Measurements from ENCODE around the gene FILIP1L. TPM values are rescaled to one million over a fixed set of nuclear protein-coding genes. Genes with fewer than 3 reads are reported as not detected.

FILIP1L gene
- total and polyA plus RNA-seq, 11 donors, result 18.2 to 120 (median 77.3) TPM

DNA sequence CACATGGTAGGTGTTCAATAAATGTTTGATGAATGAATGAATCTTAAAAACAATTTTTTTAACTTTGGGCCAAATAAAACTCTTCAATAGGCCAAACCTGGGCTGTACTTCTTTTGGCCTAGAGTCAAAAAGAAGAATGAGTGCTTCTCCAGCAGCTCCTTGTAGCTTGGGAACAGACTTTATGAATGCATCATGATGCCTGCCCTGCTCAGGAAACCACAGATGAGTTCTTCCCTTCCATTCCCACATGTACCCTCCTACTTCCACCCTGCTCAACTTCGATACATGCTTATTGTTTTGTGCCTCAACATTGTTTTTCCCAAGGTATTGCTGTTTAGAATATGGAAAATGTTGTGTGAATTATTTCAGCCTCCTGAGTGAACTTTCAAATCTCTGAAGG is 87.0 kb downstream of the FILIP1L start:
- ATAC-seq (no peak), DNase-seq (no peak)
- intact Hi-C loops (cut with DNase I), result no loop called here
- Histone ChIP-seq H3K9me3 (no peaks in the 10 kb centered on the region), H3K4me1 (peaks cover 0 to 40% (median 13%) of the 10 kb centered on the region in 12 donors), H3K27me3 (no peaks in the 10 kb centered on the region), H3K36me3 (no peaks in the 10 kb centered on the region), H3K4me3 (no peak overlapping the region), H3K27ac (no peak overlapping the region)
- no peak for TF ChIP-seq POLR2A (IDR thresholded peaks at IDR 0.05)
- TF ChIP-seq, protein P1, sequence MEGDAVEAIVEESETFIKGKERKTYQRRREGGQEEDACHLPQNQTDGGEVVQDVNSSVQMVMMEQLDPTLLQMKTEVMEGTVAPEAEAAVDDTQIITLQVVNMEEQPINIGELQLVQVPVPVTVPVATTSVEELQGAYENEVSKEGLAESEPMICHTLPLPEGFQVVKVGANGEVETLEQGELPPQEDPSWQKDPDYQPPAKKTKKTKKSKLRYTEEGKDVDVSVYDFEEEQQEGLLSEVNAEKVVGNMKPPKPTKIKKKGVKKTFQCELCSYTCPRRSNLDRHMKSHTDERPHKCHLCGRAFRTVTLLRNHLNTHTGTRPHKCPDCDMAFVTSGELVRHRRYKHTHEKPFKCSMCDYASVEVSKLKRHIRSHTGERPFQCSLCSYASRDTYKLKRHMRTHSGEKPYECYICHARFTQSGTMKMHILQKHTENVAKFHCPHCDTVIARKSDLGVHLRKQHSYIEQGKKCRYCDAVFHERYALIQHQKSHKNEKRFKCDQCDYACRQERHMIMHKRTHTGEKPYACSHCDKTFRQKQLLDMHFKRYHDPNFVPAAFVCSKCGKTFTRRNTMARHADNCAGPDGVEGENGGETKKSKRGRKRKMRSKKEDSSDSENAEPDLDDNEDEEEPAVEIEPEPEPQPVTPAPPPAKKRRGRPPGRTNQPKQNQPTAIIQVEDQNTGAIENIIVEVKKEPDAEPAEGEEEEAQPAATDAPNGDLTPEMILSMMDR (IDR thresholded peaks at IDR 0.05), result no peak
- WGBS, 4 donors, result 58 to 79% (median 66%) methylated on average over 1 of the region's 1 CpG

DNA sequence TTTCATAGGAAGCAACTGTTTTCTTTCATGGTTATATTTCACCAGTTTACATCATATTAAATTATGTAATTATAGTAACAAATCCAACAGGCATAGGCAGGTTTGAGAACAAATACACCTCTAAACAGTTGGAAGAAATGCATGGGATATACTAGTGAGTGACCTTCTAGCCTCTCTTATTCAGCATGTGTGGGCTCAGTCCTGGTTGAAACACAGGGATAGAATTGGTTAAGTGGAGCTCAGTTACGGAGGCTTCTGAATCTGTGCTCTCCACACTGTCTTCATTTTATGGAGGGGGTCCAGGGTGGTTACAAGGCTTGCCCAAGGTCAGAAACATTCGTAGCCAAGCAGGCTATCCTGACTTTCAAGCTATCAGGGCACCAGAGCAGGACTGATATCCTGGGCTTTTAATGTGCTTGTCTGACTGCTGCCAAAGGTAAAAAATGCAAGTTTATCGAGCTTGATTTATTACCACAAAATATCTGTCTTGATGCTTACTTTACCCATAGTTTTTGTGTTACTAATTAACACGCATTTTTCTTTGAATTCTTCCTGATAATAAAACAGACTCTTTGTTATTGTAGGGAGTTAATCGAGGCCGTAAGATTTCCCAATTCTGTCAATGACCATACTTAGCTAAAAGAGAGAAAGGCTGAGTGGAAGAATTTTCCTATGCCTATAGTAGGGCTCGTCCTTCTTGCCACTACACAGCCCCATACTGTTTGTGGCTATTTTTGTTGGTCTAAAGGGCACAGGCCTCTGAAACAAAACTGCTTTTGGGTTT is 89.6 kb downstream of the FILIP1L start:
- no peak for DNase-seq
- H3K27me3 ChIP-seq, result no peaks in the 10 kb centered on the region
- peaks cover 0 to 35% (median 14%) of the 10 kb centered on the region in 12 donors for H3K4me1 ChIP-seq
- no peak for TF ChIP-seq POLR2A (IDR thresholded peaks at IDR 0.05)
- TF ChIP-seq, protein P1 (IDR thresholded peaks at IDR 0.05), result no peak
- peak; percentile 58 to 75 (median 66) for ATAC-seq
- no peaks in the 10 kb centered on the region for H3K9me3 ChIP-seq
- H3K36me3 ChIP-seq, result no peaks in the 10 kb centered on the region
- H3K4me3 ChIP-seq, result no peak overlapping the region
- intact Hi-C loops (cut with DNase I), result no loop called here
- peak overlapping the region in 11 of 12 donors; percentile 1 to 72 (median 59) for H3K27ac ChIP-seq
- WGBS, 4 donors, result 59 to 69% (median 62%) methylated on average over 7 of the region's 7 CpGs

DNA sequence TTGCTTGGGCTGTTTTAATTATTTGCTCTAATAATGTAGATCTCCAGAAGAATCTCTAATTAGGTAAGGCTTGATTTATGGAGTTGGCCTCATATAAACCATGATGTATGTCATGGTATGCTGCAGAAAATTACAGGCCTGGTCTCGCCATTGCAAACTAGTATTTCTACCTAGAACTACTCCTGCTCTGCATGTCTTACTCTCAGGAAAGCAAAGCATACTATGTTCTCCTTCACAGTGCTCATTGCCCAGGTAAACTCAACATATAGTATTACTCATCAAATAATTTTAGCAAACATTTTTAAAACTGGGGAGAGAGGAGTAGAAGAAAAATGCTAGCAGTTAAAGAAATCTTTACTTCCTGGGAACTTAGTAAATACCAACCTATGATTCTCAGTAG is 90.7 kb downstream of the FILIP1L start:
- H3K4me3 ChIP-seq, result no peak overlapping the region
- peak overlapping the region in 4 of 12 donors; percentile 55 to 72 (median 60) for H3K27ac ChIP-seq
- intact Hi-C loops (cut with DNase I), result no loop called here
- ATAC-seq (no peak), DNase-seq (no peak)
- 90 to 100% (median 98%) methylated on average over 1 of the region's 1 CpG for WGBS, 4 donors
- H3K4me1 ChIP-seq, result peaks cover 0 to 35% (median 14%) of the 10 kb centered on the region in 12 donors
- H3K36me3 ChIP-seq, result no peaks in the 10 kb centered on the region
- H3K27me3 ChIP-seq, result no peaks in the 10 kb centered on the region
- no peaks in the 10 kb centered on the region for H3K9me3 ChIP-seq
- TF ChIP-seq POLR2A (IDR thresholded peaks at IDR 0.05), result no peak
- TF ChIP-seq, protein P1 (IDR thresholded peaks at IDR 0.05), result no peak

DNA sequence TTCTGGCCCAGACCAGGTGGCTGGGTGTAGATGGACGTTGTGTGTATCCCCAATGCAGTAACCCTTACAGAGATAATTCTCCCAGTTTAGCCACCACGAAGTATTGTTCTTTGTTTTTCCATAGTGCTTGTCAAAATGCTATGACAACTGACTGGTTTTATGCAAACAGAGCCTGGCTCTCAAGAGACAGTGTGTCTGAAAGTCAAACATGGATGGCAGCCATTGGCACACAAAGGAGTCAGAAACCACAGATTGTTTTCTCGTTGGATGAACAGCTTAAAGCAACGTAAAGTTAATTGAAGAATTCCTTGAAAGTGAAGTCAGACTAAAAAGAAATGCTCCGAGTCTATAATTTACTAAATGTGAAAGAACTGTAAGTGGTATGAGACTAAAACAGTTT is 91.2 kb downstream of the FILIP1L start:
- no peaks in the 10 kb centered on the region for H3K9me3 ChIP-seq
- ATAC-seq (no peak), DNase-seq (no peak)
- peaks cover 0 to 35% (median 14%) of the 10 kb centered on the region in 12 donors for H3K4me1 ChIP-seq
- H3K4me3 ChIP-seq, result no peak overlapping the region
- no peaks in the 10 kb centered on the region for H3K27me3 ChIP-seq
- H3K27ac ChIP-seq, result peak overlapping the region in 2 of 12 donors; percentile 14 to 62
- WGBS, 4 donors, result 64 to 79% (median 68%) methylated on average over 5 of the region's 5 CpGs
- no peaks in the 10 kb centered on the region for H3K36me3 ChIP-seq
- TF ChIP-seq, protein P1 (IDR thresholded peaks at IDR 0.05), result no peak
- no peak for TF ChIP-seq POLR2A (IDR thresholded peaks at IDR 0.05)
- intact Hi-C loops (cut with DNase I), result no loop called here

Measured in heart left ventricle (tissue), 16 donors.